Bronchial epithelial cell (primary cell): ENCODE data around the gene TMEM266. TPM values are rescaled to one million over a fixed set of nuclear protein-coding genes. Genes with fewer than 3 reads are reported as not detected.

Experiments used
- DNase-seq: peaks from one replicate; pipeline ENCODE4 v3.0.0-alpha.2; 2010; ENCODE audit warnings: low read depth
- FAIRE-seq: peaks from 2 replicates; lab custom pipeline; 2011; peaks lifted over from hg19 to GRCh38; lab: Jason Lieb, UNC
- H3K27me3 ChIP-seq: 2 replicates; pipeline ENCODE4 v1.5.1; 2011; ENCODE audit warnings: low read length; ENCODE audit not compliant: control insufficient read depth, insufficient read depth
- H3K36me3 ChIP-seq: 2 replicates; pipeline ENCODE4 v1.5.1; 2011; ENCODE audit warnings: low read length; ENCODE audit not compliant: control insufficient read depth, insufficient read depth
- H3K4me3 ChIP-seq: 2 replicates; pipeline ENCODE4 v1.5.1; 2011; ENCODE audit warnings: mild to moderate bottlenecking, low read depth, low read length, control low read depth
- CTCF ChIP-seq: IDR thresholded peaks from 2 replicates; pipeline ENCODE4 v1.5.1; 2011; ENCODE audit warnings: mild to moderate bottlenecking, moderate library complexity, low read length, control low read depth, inconsistent platforms; ENCODE audit not compliant: insufficient read depth, severe bottlenecking
- total RNA-seq: library from RNA; depleted of rRNA; stranded (reverse); fragments of >200 nt; gene quantifications from 2 replicates; pipeline ENCODE4 v1.2.1, GENCODE V29; 2014

The TMEM266 gene
- total RNA-seq, 1 donor from 2014 or later, result under 0.01 TPM

GRCh38 chr15:76118767-76119166 is 59.0 kb downstream of the TMEM266 start:
- H3K4me3 ChIP-seq, result no peak overlapping the region
- no peak for DNase-seq
- no peak for FAIRE-seq
- no peak for TF ChIP-seq CTCF
- peaks cover 6% of the 10 kb centered on the region for H3K27me3 ChIP-seq
- no peaks in the 10 kb centered on the region for H3K36me3 ChIP-seq

GRCh38 chr15:76123031-76123430 is 63.2 kb downstream of the TMEM266 start:
- Histone ChIP-seq H3K4me3 (no peak overlapping the region), H3K36me3 (no peaks in the 10 kb centered on the region), H3K27me3 (no peaks in the 10 kb centered on the region)
- FAIRE-seq, result no peak
- TF ChIP-seq CTCF, result no peak
- DNase-seq, result no peak

- no peak for FAIRE-seq
- DNase-seq, result no peak
- Histone ChIP-seq H3K36me3 (no peaks in the 10 kb centered on the region), H3K4me3 (no peak overlapping the region), H3K27me3 (no peaks in the 10 kb centered on the region)
- no peak for TF ChIP-seq CTCF
Measured at GRCh38 chr15:76127169-76127568, 67.4 kb downstream of the TMEM266 start.

- Histone ChIP-seq H3K36me3 (no peaks in the 10 kb centered on the region), H3K27me3 (no peaks in the 10 kb centered on the region), H3K4me3 (no peak overlapping the region)
- no peak for TF ChIP-seq CTCF
- DNase-seq (no peak), FAIRE-seq (no peak)
Measured at GRCh38 chr15:76127880-76128279, 68.1 kb downstream of the TMEM266 start.

- FAIRE-seq, result no peak
- DNase-seq, result no peak
- TF ChIP-seq CTCF, result no peak
- H3K36me3 ChIP-seq, result no peaks in the 10 kb centered on the region
- H3K27me3 ChIP-seq, result no peaks in the 10 kb centered on the region
- no peak overlapping the region for H3K4me3 ChIP-seq
Measured at GRCh38 chr15:76134537-76134936, 74.8 kb downstream of the TMEM266 start.

GRCh38 chr15:76135516-76135915 is 75.7 kb downstream of the TMEM266 start:
- no peak for FAIRE-seq
- H3K4me3 ChIP-seq, result no peak overlapping the region
- no peaks in the 10 kb centered on the region for H3K36me3 ChIP-seq
- no peaks in the 10 kb centered on the region for H3K27me3 ChIP-seq
- no peak for TF ChIP-seq CTCF
- no peak for DNase-seq
